WTC11 (cell line): ENCODE results near the gene AKAP6. TPM values are rescaled to one million over a fixed set of nuclear protein-coding genes. Genes with fewer than 3 reads are reported as not detected.

Source experiments
- ATAC-seq: fragments of 200-7000 bp; cut with Tn5 transposase; 2 replicates; pipeline ENCODE4 v1.10.0; 2021; ENCODE audit warnings: mild to moderate bottlenecking, moderate library complexity
- CTCF ChIA-PET: fragments of 300-600 bp; sonication (Branson Sonifier 250); formaldehyde crosslinking; loops from one replicate; lab custom pipeline; 2021; ENCODE audit warnings: antibody characterized with exemption; lab: Charles Lee
- POLR2A ChIA-PET: fragments of 350-600 bp; sonication (Branson Sonifier 250); formaldehyde crosslinking; loops from one replicate; lab custom pipeline; 2021; ENCODE audit warnings: antibody characterized with exemption; lab: Charles Lee
- DNase-seq: peaks from one replicate; pipeline ENCODE4 v3.0.0; 2021; ENCODE audit warnings: low spot score
- H3K27ac Mint-ChIP-seq: 2 replicates; pipeline ENCODE4 v1.8.0; 2021; ENCODE audit warnings: mixed read lengths
- H3K27me3 Mint-ChIP-seq: 2 replicates; pipeline ENCODE4 v1.8.0; 2021; ENCODE audit warnings: low read depth, mild to moderate bottlenecking, moderate library complexity, mixed read lengths
- H3K36me3 Mint-ChIP-seq: 2 replicates; pipeline ENCODE4 v1.8.0; 2021; ENCODE audit warnings: mixed read lengths
- H3K4me1 Mint-ChIP-seq: 2 replicates; pipeline ENCODE4 v1.8.0; 2022; ENCODE audit warnings: mixed read lengths
- H3K4me3 Mint-ChIP-seq: 2 replicates; pipeline ENCODE4 v1.8.0; 2021; ENCODE audit warnings: mild to moderate bottlenecking, moderate library complexity, mixed read lengths
- H3K9me3 Mint-ChIP-seq: 2 replicates; pipeline ENCODE4 v1.8.0; 2021; ENCODE audit warnings: mixed read lengths
- ATF3 ChIP-seq: sonication (generic); formaldehyde crosslinking; conservative IDR thresholded peaks from 2 replicates; pipeline ENCODE4 v1.8.1; 2022; ENCODE audit warnings: mild to moderate bottlenecking, missing genetic modification reagents
- CDX4 ChIP-seq: fragments of 250-450 bp; sonication (Bioruptor Pico); IDR thresholded peaks from 2 replicates; pipeline ENCODE4 v1.9.0; 2021; ENCODE audit warnings: moderate library complexity, mild to moderate bottlenecking, inconsistent platforms, borderline replicate concordance
- CREB1 ChIP-seq: sonication (generic); formaldehyde crosslinking; IDR thresholded peaks from 2 replicates; pipeline ENCODE4 v1.8.0; 2023; ENCODE audit warnings: mild to moderate bottlenecking, missing genetic modification reagents
- CREM ChIP-seq: sonication (generic); formaldehyde crosslinking; IDR thresholded peaks from 2 replicates; pipeline ENCODE4 v1.8.1; 2022; ENCODE audit warnings: mild to moderate bottlenecking, missing genetic modification reagents, moderate library complexity
- ELF4 ChIP-seq: sonication (generic); formaldehyde crosslinking; IDR thresholded peaks from 2 replicates; pipeline ENCODE4 v1.8.1; 2022; ENCODE audit warnings: low read depth, mild to moderate bottlenecking, moderate library complexity, missing genetic modification reagents
- ETV6 ChIP-seq: sonication (generic); formaldehyde crosslinking; IDR thresholded peaks from 2 replicates; pipeline ENCODE4 v1.8.1; 2022; ENCODE audit warnings: mild to moderate bottlenecking, missing genetic modification reagents
- FOXK1 ChIP-seq: sonication (generic); formaldehyde crosslinking; IDR thresholded peaks from 2 replicates; pipeline ENCODE4 v1.8.0; 2022; ENCODE audit warnings: mild to moderate bottlenecking, moderate library complexity, missing genetic modification reagents
- FOXP1 ChIP-seq: sonication (generic); formaldehyde crosslinking; IDR thresholded peaks from 2 replicates; pipeline ENCODE4 v1.8.0; 2022; ENCODE audit warnings: missing genetic modification reagents, mild to moderate bottlenecking, moderate library complexity, borderline replicate concordance
- FOXP4 ChIP-seq: sonication (generic); formaldehyde crosslinking; IDR thresholded peaks from 2 replicates; pipeline ENCODE4 v1.8.0; 2022; ENCODE audit warnings: mild to moderate bottlenecking, missing genetic modification reagents
- JAZF1 ChIP-seq: fragments of 250-450 bp; sonication (Bioruptor Pico); IDR thresholded peaks from 2 replicates; pipeline ENCODE4 v1.9.0; 2021; ENCODE audit warnings: moderate library complexity, mild to moderate bottlenecking, inconsistent platforms
- KAT7 ChIP-seq: sonication (generic); formaldehyde crosslinking; IDR thresholded peaks from 2 replicates; pipeline ENCODE4 v1.8.1; 2023; ENCODE audit warnings: missing genetic modification reagents, mild to moderate bottlenecking, borderline replicate concordance
- PRDM15 ChIP-seq: sonication (generic); formaldehyde crosslinking; IDR thresholded peaks from 2 replicates; pipeline ENCODE4 v1.8.0; 2022; ENCODE audit warnings: missing genetic modification reagents
- TCF7 ChIP-seq: sonication (generic); formaldehyde crosslinking; IDR thresholded peaks from 2 replicates; pipeline ENCODE4 v1.8.0; 2022; ENCODE audit warnings: mild to moderate bottlenecking, low read depth, missing genetic modification reagents, moderate library complexity
- USF2 ChIP-seq: sonication (generic); formaldehyde crosslinking; IDR thresholded peaks from 2 replicates; pipeline ENCODE4 v1.8.1; 2023; ENCODE audit warnings: mild to moderate bottlenecking, missing genetic modification reagents, moderate library complexity
- ZBTB21 ChIP-seq: sonication (generic); formaldehyde crosslinking; IDR thresholded peaks from 2 replicates; pipeline ENCODE4 v1.8.1; 2023; ENCODE audit warnings: mild to moderate bottlenecking, missing genetic modification reagents, borderline replicate concordance
- ZNF121 ChIP-seq: sonication (generic); formaldehyde crosslinking; IDR thresholded peaks from 2 replicates; pipeline ENCODE4 v1.8.0; 2023; ENCODE audit warnings: missing genetic modification reagents
- ZNF138 ChIP-seq: sonication (generic); formaldehyde crosslinking; conservative IDR thresholded peaks from 2 replicates; pipeline ENCODE4 v1.8.1; 2022; ENCODE audit warnings: mild to moderate bottlenecking, moderate library complexity, missing genetic modification reagents
- ZNF232 ChIP-seq: sonication (generic); formaldehyde crosslinking; IDR thresholded peaks from 2 replicates; pipeline ENCODE4 v1.8.0; 2022; ENCODE audit warnings: mild to moderate bottlenecking, missing genetic modification reagents
- ZNF425 ChIP-seq: fragments of 250-450 bp; sonication (Bioruptor Pico); conservative IDR thresholded peaks from 2 replicates; pipeline ENCODE4 v1.9.0; 2021; ENCODE audit warnings: mild to moderate bottlenecking
- total RNA-seq: library from RNA; stranded (reverse); gene quantifications from 3 replicates; pipeline ENCODE4 v1.2.3, GENCODE V29; 2021

Gene AKAP6
- total RNA-seq, 1 experiment from 2014 or later = 0.63 TPM

- peaks cover 18% of the 10 kb centered on the region for H3K4me1 Mint-ChIP-seq
- no peaks in the 10 kb centered on the region for H3K27me3 Mint-ChIP-seq
- ATAC-seq = no peak
- POLR2A ChIA-PET = no interaction called here
- no peak for DNase-seq
- no peaks in the 10 kb centered on the region for H3K9me3 Mint-ChIP-seq
- H3K4me3 Mint-ChIP-seq = no peak overlapping the region
- CTCF ChIA-PET = no interaction called here
- H3K27ac Mint-ChIP-seq = no peak overlapping the region
- no peaks in the 10 kb centered on the region for H3K36me3 Mint-ChIP-seq
- TF ChIP-seq PRDM15 (CRISPR knock-in tag) (no peak), JAZF1 (CRISPR knock-in tag) (no peak), FOXK1 (CRISPR knock-in tag) (no peak), ELF4 (CRISPR knock-in tag) (no peak), ZBTB21 (CRISPR knock-in tag) (no peak), ATF3 (CRISPR knock-in tag) (no peak), ETV6 (no peak)
Observed at GRCh38 chr14:32407130-32407529, 78.0 kb downstream of the AKAP6 start.

- H3K36me3 Mint-ChIP-seq = no peaks in the 10 kb centered on the region
- TF ChIP-seq ZNF121 (CRISPR knock-in tag) (no peak), PRDM15 (CRISPR knock-in tag) (no peak), ZNF138 (no peak), ZNF232 (CRISPR knock-in tag) (no peak), ZNF425 (no peak), FOXP1 (CRISPR knock-in tag) (no peak), CREM (CRISPR knock-in tag) (no peak), JAZF1 (CRISPR knock-in tag) (no peak)
- no peaks in the 10 kb centered on the region for H3K27me3 Mint-ChIP-seq
- POLR2A ChIA-PET = no interaction called here
- H3K9me3 Mint-ChIP-seq = no peaks in the 10 kb centered on the region
- H3K27ac Mint-ChIP-seq = no peak overlapping the region
- CTCF ChIA-PET = no interaction called here
- no peak overlapping the region for H3K4me3 Mint-ChIP-seq
- peaks cover 26% of the 10 kb centered on the region for H3K4me1 Mint-ChIP-seq
- ATAC-seq (no peak), DNase-seq (no peak)
Observed at GRCh38 chr14:32408018-32408417, 78.9 kb downstream of the AKAP6 start.

- H3K27me3 Mint-ChIP-seq = no peaks in the 10 kb centered on the region
- H3K9me3 Mint-ChIP-seq = no peaks in the 10 kb centered on the region
- ChIA-PET POLR2A (no interaction called here), CTCF (interaction anchor here (0.7 kb wide), 1 partner anchor 42 kb away, joined by 3 read pairs; no protein-coding TSS in a partner anchor)
- no peak overlapping the region for H3K4me3 Mint-ChIP-seq
- peaks cover 36% of the 10 kb centered on the region for H3K4me1 Mint-ChIP-seq
- DNase-seq (no peak), ATAC-seq (no peak)
- H3K27ac Mint-ChIP-seq = no peak overlapping the region
- H3K36me3 Mint-ChIP-seq = no peaks in the 10 kb centered on the region
- TF ChIP-seq FOXP4 (no peak), CDX4 (CRISPR knock-in tag) (no peak), CREB1 (CRISPR knock-in tag) (no peak), ZNF121 (CRISPR knock-in tag) (no peak), TCF7 (CRISPR knock-in tag) (no peak), KAT7 (CRISPR knock-in tag) (no peak), USF2 (no peak)
Observed at GRCh38 chr14:32412103-32412502, 83.0 kb downstream of the AKAP6 start.
